GM21360 (cell line): ENCODE data around the gene ZNF224.

ENCODE experiments used
- ATAC-seq: cut with Tn5 transposase; IDR thresholded peaks from one replicate; pipeline ENCODE4 v1.9.1; 2021; ENCODE audit warnings: mild to moderate bottlenecking, moderate library complexity; ENCODE audit not compliant: unreplicated experiment

The ZNF224 gene

DNA sequence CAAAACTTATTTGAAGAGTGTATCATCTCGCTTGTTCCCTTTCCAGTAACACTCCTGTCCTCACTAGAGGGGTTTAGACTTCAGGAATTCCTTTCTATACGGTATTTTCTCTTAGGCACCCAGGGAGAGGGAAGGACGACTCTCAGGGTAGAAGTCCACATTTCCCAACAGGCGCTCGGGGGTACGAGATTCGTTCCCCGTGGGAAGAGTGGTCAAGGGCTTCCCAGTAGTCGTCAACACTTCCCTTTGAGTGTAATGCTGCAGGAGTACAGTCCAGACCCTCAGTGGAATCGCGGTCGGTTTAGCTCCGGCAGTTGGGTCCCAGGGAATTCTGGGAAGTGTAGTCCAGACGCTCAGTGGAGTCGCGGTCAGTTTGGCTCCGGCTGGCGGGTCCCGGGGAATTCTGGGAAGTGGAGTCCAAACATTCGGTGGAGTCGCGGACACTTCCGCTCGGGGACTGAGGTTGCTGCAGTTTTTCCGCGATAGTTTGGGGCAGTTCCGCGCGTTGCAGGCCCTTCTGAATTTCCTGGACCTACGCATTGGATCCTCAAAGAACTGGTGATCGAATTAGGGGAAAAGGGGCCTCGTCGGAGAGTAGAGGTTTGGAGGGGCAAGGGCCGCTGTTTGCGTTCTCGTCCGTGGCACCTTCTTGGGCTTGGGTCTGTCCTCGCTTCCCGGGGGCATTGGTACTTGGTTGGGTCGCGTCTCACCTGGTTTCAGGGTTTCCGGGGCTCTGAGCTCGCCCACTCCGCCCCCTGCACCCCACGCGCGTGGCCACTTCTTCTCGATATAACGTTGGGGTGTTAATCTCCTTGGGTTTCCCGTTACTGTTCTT lies at the start of gene ZNF224:
ZNF224 (plus strand) TSS at position 431 of the 835 bp plus-strand sequence. CDS start 3,513 bp downstream, outside the sequence.
- ATAC-seq = peak; percentile 84

DNA sequence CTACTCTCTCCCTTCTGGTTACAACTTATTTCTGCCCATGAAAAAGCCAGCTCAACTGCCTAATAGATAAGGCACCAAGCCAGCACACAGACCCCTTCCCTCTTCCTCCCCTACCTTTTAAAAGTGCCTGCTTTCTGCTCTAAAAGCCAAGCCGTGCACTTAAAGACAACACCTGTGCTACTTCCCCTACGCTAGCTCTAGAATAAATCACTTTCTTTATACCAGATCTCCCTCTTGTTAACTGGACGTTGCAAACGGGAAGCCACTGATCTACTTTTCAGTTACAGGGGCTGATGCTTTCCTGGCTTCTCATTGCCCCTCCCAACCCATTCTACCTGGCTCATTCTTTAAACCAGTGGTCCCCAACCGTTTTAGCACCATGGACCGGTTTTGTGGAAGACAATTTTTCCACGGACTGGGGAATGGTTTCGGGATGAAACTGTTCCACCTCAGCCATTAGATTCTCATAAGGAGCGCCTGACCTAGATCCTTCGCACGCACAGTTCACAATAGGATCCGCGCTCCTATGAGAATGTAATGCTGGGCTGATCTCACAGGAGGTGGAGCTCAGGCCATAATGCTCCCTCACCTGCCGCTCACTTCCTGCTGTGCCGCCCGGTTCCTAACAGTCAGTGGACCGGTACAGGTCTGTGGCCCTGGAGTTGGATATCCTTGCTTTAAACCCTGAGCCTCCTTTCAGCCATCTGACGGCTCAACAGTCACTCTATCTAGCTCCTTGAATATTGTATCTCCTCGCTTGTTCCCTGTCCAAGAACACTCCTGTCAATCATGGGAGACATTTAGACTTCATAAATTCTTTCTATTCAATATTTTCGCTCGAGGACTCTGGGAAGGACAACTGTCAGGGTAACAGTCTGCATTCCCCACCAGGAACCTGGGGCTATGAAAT lies 43.2 kb upstream of the ZNF224 start:
- no peak for ATAC-seq

DNA sequence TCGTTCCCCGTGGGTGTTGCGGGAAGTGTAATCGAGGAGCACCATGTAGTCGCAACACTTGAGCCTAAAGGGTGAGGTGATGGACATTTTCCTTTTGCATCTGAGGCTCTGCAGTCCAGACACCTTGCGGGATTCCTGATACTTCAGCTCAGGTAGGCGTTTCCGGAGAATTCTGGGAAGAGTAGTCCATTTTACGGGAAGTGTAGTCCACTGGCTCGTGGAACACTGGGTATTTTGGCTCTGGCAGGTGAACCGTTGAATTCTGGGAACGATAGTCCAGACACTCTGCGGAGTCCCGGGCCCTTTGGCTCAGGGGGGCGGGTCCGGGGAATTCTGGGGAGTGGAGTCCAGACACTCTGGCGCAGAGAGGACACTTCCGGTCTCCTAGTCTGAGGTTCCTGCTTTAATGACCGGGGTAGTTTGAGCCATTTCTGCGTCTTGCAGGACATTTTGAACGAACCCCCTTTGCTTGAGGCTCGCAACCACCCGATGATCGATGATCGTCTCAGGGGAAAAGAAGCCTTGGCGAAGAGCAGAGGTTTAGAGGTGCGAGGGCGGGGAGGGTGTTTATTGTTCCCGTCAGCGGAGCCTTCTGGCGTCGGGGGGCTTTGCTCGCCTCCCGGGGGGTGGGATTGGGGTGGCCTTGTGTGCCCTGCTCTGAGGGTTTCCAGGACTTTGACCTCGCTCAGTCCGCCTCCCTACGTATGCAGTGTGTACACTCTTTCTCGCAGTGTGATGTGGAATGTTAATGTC lies 42.3 kb upstream of the ZNF224 start, which contains the start of gene ZNF223:
ZNF223 (plus strand) TSS at position 387 of the 753 bp plus-strand sequence. CDS start 3,141 bp downstream, outside the sequence.
- peak; percentile 63 for ATAC-seq

DNA sequence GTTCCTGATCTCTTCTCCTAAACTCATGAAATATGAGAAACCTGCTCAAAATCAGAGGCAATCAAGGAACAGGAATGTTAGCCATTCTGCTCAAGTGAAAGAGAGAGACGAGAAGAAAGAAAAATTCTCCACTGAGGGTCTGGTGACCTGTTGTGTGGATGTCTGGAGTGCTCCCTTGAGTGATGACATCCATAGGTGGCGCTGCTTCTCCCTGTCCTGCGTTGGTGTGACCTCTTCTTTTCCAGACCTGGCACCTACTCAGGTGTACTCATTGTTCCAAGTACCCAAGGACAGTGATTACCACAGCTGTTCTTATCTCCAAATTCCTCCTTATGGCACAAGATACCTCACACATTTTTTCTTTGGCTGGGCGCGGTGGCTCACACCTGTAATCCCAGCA lies 38.3 kb upstream of the ZNF224 start:
- no peak for ATAC-seq

DNA sequence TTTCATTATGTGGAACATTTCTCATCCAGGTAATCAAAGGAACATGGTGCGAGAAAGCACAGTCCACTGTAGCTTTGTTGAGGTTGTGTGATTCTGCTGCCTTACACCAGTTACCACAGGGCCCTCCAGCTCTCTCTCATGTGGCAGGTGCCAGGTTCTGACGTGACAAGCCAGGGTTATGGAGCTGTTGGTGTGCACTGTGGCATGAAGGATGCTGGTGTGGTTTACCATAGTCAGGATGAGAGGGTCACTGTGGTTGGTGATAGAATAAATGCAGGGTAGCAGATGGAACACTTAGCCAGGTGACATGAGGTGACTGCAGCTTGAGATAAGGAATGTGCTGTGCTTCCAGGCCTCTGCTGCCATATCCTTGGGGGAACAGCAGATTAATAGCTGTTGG lies 34.9 kb upstream of the ZNF224 start:
- ATAC-seq = no peak

DNA sequence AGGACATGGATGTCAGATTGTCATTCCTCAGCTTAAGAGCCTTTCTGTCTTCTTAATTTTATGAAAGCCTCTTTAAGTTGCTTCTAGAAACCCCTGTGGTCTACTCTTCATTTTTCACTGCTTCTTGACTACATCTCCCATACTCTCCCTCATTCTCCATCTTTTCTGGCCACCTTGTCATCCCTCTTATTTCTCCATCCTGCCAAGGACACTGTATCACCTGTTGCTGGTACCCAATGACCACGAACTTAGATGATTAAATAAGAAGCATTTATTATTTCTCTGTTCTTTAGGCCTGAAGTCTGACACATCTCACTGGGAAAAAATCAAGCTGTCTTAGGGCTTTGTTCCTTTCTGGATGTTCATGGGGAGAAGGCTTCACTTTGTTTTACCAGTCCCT lies 33.1 kb upstream of the ZNF224 start:
- no peak for ATAC-seq

DNA sequence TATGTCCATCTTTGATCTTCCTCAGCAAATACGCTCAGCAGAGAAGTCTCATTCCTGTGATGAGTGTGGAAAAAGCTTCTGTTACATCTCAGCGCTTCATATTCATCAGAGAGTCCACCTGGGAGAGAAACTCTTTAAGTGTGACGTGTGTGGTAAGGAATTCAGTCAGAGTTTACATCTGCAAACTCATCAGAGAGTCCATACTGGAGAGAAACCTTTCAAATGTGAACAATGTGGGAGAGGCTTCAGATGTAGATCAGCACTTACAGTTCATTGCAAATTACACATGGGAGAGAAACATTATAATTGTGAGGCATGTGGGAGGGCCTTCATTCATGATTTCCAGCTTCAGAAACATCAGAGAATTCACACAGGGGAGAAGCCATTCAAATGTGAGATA lies 27.9 kb upstream of the ZNF224 start:
- ATAC-seq = no peak

DNA sequence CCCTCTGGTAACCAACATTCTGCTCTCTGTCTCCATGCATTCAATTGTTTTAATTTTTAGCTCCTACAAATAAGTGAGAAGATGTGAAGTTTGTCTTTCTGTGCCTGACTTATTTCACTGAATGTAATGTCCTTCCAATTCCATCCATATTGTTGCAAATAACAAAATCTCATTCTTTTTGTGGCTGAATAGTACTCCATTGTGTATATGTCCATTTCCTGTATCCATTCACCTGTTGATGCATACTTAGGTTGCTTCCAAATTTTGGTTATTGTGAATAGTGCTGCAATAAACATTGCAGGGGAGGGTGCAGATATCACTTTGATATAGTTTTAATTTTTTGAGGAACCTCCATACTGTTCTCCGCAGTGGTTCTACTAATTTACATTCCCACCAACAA lies 24.7 kb upstream of the ZNF224 start:
- ATAC-seq = no peak

DNA sequence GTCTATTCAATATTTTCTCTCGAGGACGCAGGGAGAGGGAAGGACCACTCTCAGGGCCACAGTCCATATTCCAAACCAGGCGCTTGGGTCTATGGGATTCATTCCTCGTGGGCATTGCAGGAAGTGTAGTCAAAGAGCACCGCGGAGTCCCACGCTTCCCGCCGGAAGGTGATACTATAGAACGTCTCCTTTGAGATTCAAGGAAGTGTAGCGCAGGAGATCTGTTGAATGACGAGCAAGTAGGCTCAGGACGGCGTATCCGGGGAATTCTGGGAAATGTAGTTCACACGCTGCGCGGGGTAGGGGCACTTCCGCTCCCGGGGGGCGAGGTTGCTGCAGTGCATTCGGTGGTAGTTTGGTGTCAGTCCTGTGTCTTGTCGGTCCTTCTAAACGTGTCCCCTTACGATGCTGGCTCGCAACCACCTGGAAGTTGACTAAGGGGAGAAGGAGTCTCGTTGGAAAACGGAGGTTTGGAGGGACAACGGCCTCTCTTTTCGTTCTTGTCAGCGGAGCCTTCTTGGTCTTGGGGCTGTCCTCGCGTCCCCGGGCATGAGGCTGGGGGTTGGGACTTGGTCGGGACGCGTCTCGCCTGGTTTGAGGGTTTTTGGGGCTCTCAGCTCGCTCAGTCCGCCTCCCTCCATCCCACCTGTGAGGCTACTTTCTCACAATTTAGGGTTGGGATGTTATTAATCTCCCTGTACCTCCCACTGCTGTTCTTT lies 22.2 kb upstream of the ZNF224 start, which contains the start of gene ZNF284:
ZNF284 (plus strand) TSS at position 336 of the 719 bp plus-strand sequence. CDS start 4,231 bp downstream, outside the sequence.
- peak; percentile 75 for ATAC-seq

DNA sequence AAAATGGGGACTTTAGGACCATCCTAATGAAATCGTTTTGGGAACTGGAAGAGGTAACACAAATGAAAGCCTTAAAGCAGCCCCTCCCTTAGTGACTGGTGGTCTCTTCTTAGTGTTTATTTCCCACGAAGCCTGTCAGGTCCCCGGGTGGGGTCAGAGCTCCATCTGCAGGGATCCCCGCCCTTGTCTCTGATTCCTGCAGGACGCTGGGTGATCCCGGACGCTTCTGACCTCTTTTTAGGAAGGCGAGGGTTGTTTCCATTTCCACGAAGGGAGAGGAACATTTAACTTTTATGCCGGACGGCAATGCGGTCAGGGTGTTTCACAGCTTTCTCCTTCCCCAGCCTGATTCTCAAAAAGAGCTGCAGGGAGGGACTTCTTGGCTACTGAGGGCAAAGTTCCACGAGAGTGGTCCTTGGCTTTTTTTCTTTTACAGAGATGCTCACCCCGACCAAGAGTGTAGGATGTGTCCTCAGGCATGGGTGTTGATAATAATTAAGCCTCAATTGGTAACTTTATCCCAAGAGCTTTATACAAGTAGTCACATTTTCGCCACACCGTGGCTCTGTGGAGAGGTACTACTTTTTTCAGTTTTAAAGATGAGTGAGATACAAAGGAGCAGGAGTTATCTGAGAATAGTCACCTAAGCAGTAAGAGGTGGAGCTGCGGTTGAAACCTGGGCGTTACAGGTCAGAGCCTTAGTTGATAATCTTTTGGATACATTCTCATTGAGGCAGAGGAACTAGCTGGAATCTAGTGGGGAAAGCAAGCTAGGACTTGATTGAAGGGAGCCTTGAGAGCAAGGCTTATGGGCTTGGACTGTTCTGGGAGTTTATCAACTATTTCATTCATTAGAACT lies 21.4 kb upstream of the ZNF224 start:
- ATAC-seq = no peak

DNA sequence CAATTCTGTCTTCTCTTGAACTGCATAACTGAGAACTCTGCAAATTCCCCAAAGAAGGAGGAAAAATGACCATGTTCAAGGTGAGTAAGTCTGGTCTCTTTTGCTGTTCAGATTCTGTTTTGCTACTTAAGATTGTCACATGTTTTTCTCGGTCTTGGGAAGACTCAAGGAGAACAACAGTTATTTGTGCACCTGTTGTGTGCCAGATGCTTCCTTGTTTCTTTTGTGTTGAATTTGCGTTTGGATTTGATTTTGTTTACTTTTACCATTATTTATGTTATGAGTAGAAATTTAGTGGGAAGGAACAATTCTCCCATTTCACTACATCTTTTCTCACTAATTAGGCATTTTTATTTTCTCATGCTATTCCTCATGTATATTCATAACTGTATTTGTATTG lies 17.8 kb upstream of the ZNF224 start:
- ATAC-seq = no peak

DNA sequence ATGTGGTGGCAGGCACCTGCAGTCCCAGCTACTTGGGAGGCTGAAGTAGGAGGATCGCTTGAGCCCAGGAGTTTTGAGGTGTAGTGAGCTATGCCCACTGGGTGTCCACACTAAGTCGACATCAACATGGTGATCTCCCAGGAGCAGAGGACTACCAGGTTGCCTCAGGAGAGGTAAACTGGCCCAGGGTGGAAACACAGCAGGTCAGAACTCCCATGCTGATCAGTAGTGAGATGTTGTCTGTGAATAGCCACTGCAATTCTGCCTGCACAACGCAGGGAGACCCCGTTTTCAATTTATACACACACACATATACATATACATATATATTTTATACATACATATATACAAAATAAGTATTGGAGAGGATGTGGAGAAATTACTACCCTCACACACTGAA lies 2.1 kb upstream of the ZNF224 start:
- ATAC-seq = no peak

DNA sequence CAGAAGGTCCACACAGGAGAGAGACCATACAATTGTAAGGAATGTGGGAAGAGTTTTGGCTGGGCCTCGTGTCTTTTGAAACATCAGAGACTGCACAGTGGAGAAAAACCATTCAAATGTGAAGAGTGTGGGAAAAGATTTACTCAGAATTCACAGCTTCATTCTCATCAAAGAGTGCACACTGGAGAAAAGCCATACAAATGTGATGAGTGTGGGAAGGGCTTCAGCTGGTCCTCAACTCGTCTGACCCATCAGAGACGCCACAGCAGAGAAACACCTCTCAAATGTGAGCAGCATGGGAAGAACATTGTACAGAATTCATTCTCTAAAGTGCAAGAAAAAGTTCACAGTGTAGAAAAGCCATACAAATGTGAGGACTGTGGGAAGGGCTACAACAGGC lies 13.6 kb downstream of the ZNF224 start:
- no peak for ATAC-seq

DNA sequence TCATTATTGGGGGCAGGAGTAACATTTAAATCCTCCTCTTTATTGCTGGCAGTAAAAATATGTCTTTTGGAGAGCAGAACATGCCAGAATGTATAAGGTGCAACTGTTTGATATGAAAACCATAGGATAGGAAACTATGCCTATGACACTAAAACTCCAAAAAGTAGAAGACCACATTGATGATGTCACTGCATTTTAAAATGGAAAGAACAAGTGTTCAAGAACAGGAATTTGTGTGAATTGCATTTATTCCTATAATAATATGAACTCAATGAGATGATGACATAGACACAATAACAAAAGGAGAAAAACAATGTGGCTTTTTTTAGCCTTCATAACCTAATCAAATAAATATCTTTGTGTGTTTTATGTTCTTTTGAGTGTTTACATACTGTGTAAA lies 15.3 kb downstream of the ZNF224 start:
- no peak for ATAC-seq

DNA sequence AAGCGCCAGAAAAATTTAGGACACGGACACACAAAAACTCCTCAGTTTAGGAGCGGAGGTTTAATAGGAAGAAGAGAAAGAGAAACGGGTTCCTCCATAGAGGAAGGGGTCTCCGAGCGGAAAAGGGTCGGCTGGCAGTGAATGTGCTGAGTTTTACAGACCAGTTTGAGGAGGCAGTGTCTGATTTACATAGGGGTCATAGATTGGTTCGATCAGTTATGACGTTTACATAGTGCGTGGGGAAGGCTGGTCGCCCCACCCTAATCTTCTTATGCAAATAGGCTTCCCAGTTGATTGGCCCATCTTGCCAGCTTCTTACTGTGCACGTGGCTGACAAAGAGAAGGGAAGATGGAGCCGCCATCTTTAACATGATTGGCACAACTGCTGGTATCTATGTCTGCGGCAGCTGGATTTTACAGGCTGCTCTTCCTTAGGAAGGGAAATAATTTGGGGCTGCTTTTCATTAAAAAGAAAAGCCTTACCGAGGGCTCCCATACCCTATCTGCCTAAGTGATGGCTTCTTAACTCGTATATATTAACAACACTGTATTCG lies 17.8 kb downstream of the ZNF224 start:
- ATAC-seq = no peak

DNA sequence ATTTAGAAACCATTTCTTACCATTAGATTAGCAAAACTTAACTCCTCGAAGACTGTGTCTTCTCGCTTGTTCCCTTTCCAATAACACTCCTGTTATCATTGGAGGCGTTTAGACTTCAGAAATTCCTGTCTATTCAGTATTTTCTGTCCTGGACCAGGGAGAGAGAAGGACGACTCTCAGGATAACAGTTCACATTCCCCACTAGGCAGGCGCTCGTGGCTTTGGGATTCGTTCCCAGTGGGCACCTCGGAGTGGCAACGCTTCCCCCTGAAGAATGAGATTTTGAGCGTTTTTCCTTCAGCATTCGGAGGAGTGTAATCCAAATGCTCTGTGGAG lies 18.6 kb downstream of the ZNF224 start:
- peak; percentile 23 for ATAC-seq

DNA sequence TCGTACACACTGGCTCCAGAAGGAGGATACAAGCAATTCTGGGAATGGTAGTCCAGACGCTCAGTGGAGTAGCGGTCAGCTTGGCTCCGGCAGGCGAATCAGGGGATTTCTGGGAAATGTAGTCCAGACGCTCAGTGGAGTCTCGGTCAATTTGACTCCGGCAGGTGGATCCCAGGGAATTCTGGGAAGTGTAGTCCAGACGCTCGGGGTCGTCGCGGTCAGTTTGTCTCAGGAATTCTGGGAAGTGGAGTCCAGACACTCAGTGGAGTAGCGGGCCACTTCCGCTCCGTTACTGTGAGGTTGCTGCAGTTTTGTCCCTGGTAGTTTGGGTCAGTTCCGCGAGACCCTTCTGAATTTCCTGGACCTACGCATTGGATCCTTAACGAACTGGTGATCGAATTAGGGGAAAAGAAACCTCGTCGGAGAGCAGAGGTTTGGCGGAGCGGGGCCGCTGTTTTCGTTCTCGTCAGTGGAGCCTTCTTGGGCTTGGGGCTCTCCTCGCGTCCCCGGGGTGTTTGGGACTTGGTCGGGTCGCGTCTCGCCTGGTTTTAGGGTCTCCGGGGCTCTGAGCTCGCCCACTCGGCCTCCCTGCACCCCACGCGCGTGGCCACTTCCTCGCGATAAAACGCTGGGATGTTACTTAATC lies 19.1 kb downstream of the ZNF224 start, which contains the start of gene ZNF225:
ZNF225 (plus strand) TSS at position 262 of the 646 bp plus-strand sequence. CDS start 2,429 bp downstream, outside the sequence.
- peak; percentile 85 for ATAC-seq

DNA sequence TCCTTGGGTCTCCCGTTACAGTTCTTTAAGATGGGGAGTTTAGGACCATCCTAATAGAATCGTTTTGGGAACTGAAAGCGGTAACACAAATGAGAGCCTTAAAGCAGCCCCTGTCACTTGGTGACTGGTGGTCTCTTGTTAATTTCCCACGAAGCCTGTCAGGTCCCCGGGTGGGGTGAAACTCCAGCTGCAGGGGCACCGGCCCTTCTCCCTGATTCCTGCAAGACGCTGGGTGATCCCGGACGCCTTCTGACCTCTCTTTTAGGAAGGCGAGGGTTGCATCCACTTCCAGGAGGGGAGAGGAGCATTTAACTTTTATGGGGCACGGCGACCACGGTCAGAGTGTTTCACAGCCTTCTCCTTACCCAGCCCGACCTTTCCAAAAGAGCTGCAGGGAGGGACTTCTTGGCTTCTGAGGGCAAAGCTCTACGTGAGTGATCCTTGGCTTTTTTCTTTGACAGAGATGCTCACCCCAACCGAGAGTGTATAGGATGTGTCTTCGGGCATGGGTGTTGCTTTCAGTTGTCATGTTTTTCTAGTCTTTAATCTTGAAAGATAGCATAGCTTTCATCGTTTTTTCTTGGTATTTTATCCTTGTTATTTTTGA lies 19.7 kb downstream of the ZNF224 start:
- no peak for ATAC-seq
